Tibial nerve (tissue), 4 donors: ENCODE measurements around the gene ZNF385C.
A peak's percentile ranks its signal among the peaks of the same experiment; 100 is the strongest.

ENCODE experiments used
- CTCF ChIP-seq, 5 experiments: fragments of 200-600 bp in 3 of 5; fragments of 450-650 bp in 2 of 5; sonication (generic) in 3 of 5; IDR thresholded peaks; one replicate each; pipeline ENCODE4 v1.5.1; 2016 to 2019; ENCODE audit warnings: antibody characterized with exemption in 5 of 5, mild to moderate bottlenecking in 3 of 5, moderate library complexity in 2 of 5
- EP300 ChIP-seq, 2 donors: sonication (generic); formaldehyde crosslinking; IDR thresholded peaks; one replicate each; pipeline ENCODE4 v1.6.1; 2017; ENCODE audit warnings: antibody characterized with exemption in 2 of 2, mild to moderate bottlenecking in 1 of 2

DNA sequence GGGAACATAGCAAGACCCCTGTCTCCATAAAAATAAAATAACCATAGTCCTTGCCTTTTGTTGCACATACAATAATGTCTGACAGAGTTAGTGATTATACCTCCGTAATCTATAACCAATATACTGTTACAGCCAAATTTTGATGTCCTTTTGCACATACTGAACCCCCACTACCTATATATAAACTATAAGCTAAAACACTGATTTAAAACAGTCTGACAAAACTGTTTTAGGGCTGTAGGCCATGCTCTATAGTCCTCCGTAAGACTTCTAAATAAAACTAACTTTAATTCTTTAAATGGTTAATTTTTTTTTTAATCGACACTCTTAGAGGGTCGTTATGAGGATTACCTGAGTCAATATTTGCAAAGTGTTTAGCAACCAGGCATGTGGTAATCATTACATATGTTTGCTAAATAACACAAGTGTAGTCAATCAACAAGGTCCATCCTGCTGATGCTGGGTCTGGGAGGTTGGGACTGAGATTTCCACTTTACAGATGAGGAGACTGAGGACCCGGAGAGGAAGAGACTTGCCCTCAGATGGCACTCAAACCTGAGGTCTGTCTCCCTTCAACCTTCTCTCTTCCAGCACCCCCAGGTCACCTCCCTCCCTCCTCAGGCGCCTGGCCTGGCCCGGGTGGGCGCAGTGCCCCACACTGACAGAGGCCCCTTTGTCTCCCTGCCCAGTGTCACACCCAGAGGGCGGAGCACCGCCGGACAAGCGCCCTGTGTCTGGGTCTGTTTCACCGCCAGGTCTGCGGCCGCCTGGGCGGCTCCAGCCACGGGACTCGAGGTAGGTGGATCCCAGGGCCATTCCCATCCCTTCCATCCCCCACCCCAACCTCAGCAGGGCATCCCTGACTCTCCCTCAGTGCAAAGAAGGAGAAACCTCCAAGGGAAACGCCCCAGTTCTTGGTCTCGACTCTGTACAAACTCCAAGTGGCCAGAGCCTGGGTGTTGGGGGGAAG is 10.3 kb downstream of the ZNF385C start:
- TF ChIP-seq CTCF (IDR thresholded peaks at IDR 0.05) (peak in 1 of 5 experiments; percentile 19), EP300 (IDR thresholded peaks at IDR 0.05) (peak; percentile 31 to 37)
